ENCODE data around the gene ARPIN. TPM values are rescaled to one million over a fixed set of nuclear protein-coding genes. Genes with fewer than 3 reads are reported as not detected.
"Not testable (repeated sequence)": the region's sequence is repeated elsewhere in the genome, so short reads cannot be mapped to it uniquely, and the experiment has no call there.

ARPIN gene
- total RNA-seq, 1 experiment from 2014 or later, result 8.2 TPM

DNA sequence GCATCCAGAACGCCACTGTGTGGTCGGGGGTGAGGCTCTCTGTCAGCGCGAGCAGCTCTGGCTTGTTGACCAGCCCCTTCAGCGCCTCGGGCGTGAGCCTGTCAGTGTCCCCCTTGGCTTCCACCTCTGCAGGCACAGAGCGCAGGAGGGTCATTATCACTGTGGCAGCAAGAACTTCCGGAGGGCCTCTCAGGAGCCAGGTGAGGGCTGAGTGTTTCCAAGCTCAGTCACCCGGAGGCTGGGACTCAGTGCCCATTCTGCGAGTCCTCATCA is 9.0 kb downstream of the ARPIN start:
- no peaks in the 10 kb centered on the region for H3K9me3 ChIP-seq (replicated peaks)
- no peak for DNase-seq (ENCODE audit: low read depth in 1 of 2, low spot score in 2 of 2)
- peaks cover 21% of the 10 kb centered on the region for H3K36me3 ChIP-seq
- no peak overlapping the region for H3K27ac ChIP-seq
- no peaks in the 10 kb centered on the region for H3K27me3 ChIP-seq (replicated peaks)
- no peaks in the 10 kb centered on the region for H3K4me1 ChIP-seq (replicated peaks)
- no peak overlapping the region for H3K4me3 ChIP-seq

DNA sequence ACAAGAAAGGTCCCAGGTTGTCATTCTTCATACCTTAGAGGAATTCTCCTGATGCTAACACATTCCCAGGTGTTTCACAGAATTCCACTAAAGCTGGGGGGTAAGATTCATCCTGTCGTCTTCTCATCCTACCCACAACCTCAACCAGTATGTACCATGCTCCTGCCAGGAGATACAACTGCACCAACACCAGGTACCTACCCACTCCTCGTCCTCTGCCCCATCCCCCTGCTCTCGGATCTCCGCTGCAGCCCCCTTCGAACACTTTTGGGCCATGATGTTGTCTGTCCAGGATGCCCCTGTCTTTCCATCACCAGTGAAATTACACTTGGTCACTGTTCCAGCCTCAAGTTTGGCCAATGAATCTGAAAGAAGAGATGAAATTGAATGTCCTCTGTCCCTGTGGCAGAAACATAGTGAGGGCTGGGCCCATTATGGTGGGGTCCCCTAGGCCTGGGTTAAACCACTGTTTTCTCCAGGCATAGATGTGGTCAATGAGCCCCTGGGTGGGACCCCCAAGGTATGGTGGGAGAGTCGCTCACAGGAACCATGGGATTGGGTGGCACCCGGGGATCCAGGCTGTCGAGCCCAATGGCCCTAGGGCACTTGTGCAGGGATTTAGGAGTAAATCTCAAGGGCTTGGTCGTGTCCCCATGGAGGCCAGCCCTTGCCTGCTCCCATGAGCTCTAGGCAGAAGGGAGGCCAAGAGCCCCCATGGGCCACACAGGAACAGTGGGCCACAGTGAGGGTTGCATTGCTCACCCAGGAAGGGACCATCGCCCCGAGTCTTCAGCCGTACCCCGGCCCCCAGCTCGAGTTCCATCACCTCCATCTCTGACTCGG is 9.5 kb downstream of the ARPIN start:
- H3K4me3 ChIP-seq, result no peak overlapping the region
- DNase-seq (ENCODE audit: low read depth in 1 of 2, low spot score in 2 of 2), result peak in 1 of 2 experiments; percentile 28
- H3K27ac ChIP-seq, result no peak overlapping the region
- peaks cover 21% of the 10 kb centered on the region for H3K36me3 ChIP-seq
- no peaks in the 10 kb centered on the region for H3K9me3 ChIP-seq (replicated peaks)
- H3K4me1 ChIP-seq (replicated peaks), result no peaks in the 10 kb centered on the region
- no peaks in the 10 kb centered on the region for H3K27me3 ChIP-seq (replicated peaks)

DNA sequence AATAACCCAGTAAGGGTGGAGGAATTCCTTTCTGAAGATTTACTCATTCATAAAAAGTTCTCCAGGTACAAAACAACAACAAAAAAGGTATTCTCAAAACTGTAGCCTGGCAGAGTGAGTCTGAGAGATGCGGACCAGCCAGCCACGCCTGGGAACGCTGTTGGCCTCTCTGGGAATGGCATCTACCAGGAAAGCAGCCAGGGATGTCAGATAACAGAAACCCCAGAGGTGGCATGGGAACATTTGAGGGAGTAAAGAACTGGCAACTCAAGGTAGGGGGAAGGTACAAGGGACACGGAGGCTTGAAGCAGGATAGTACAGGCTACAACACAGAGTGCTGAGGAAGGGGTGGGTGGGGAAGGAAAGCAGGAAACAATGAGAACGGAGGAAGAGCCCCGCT is 11.9 kb downstream of the ARPIN start:
- Histone ChIP-seq H3K27ac (no peak overlapping the region), H3K4me3 (no peak overlapping the region), H3K9me3 (replicated peaks) (no peaks in the 10 kb centered on the region), H3K4me1 (replicated peaks) (no peaks in the 10 kb centered on the region), H3K27me3 (replicated peaks) (no peaks in the 10 kb centered on the region), H3K36me3 (peaks cover 21% of the 10 kb centered on the region)
- DNase-seq (ENCODE audit: low read depth in 1 of 2, low spot score in 2 of 2), result no peak

DNA sequence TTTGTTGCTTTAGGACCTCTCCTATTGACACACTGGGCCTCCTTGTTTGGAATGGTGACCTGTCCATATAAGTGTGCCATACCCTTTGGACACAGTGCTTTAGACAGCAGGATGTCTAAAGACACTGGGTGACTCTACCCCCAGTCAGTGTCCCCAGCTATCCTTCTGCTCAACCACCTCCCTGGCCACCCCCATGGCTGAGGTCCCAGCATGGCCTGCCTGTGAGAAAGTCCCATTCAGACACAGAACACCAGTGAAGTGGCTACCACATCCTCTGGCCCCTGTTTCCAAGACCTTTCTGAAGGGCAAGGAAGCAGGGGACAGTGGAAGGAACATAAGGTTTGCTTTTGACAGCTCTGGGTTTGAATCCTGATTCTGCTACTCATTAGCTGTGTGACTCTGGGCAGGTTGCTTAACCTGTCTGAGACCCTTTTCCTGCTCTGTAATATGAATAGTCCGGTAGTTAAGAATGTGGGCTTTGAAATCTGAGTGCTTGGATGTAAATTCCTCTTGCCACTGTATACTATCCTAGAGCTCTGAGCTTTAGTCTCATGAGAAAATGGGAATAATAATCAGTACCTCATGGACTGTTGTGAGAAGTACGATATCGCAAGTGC is 12.7 kb downstream of the ARPIN start:
- H3K36me3 ChIP-seq, result peaks cover 21% of the 10 kb centered on the region
- no peak overlapping the region for H3K4me3 ChIP-seq
- no peak for DNase-seq (ENCODE audit: low read depth in 1 of 2, low spot score in 2 of 2)

DNA sequence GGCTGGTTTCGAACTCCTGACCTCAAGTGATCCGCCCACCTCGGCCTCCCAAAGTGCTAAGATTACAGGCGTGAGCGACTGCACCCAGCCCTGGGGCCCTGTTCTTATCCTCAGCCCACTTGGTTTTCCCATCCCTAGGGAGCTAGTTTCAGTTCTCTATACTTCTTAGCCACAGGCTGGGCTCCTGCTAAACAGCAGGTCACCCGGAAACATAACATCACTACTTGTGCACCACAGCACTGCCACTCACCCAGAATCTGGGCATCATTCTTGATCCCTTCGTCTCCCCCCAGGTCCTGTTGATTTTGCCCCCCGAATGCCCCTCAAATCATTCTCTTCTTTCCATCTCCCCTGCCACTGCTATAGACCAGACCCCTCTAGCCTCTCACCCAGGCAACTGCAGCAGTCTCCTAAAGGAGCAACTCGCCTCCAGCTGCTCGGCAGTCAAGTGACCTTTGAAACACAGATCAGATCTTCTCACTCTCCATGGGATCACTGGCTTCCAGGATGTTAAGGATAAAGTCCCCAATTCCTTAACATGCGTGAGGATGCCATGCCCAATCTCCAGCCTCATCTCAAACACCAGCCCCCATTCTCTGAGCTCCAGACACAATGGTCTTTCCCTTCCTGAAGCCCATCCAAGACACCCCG is 13.3 kb downstream of the ARPIN start:
- DNase-seq (ENCODE audit: low read depth in 1 of 2, low spot score in 2 of 2), result no peak
- H3K27me3 ChIP-seq (replicated peaks), result no peaks in the 10 kb centered on the region
- no peak overlapping the region for H3K4me3 ChIP-seq
- H3K9me3 ChIP-seq (replicated peaks), result no peaks in the 10 kb centered on the region
- no peak overlapping the region for H3K27ac ChIP-seq
- no peaks in the 10 kb centered on the region for H3K4me1 ChIP-seq (replicated peaks)
- peaks cover 20% of the 10 kb centered on the region for H3K36me3 ChIP-seq

More for the DNA sequence above, 12.7 kb downstream of the ARPIN start:
- Histone ChIP-seq H3K27me3 (replicated peaks) (no peaks in the 10 kb centered on the region), H3K9me3 (replicated peaks) (no peaks in the 10 kb centered on the region), H3K27ac (no peak overlapping the region), H3K4me1 (replicated peaks) (no peaks in the 10 kb centered on the region)

DNA sequence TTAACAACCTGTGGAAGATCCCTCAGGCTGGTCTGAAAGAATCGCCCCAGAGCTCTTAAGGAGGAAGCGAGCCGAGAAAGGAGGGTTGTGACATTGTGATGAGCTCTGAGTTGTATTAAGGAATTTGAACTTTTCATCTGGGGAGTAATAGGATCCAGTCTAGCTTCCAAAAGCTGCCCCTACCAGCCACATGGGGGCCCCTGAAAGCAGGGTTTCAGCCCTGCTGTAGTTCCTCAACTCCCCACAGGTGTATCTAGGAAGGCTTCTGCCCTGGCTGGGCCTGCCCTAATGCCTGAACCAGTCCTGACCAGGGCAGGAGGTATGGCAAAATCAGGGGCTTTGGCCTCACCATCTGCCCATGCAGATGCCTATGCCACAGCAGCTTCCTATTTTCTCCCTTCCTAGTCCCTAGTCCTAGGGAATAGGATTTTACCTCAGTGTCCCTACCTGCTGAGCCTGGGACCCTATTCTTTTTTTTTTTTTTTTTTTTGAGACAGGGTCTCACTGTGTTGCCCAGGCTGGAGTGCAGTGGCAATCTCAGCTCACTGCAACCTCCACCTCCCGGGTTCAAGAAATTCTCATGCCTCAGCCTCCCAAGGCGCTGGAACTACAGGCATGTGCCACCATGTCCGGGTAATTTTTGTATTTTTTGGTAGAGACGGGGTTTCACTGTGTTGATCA is 14.0 kb downstream of the ARPIN start:
- Histone ChIP-seq H3K36me3 (peaks cover 17% of the 10 kb centered on the region), H3K27me3 (replicated peaks) (no peaks in the 10 kb centered on the region), H3K9me3 (replicated peaks) (no peaks in the 10 kb centered on the region), H3K27ac (no peak overlapping the region), H3K4me1 (replicated peaks) (no peaks in the 10 kb centered on the region), H3K4me3 (no peak overlapping the region)
- no peak for DNase-seq (ENCODE audit: low read depth in 1 of 2, low spot score in 2 of 2)

DNA sequence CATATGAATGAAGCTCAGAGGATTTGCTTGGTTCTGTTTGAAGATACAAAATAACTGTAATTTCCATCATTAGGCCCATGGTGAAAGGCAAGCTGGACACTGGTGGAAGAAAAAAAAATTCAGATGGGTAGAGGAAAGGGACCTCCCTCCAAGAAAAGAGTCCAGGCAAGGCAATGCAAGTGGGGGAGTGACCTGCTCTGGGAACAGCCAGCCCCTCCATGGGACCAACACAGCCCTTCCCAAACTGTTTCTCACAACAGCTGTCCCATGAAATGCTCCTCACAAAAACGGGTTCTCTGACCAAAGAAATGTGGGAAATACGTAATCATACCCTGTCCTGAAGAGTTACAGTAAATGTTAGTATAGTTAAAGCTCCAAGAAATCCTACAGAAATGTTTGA is 14.6 kb downstream of the ARPIN start:
- Histone ChIP-seq H3K36me3 (peaks cover 14% of the 10 kb centered on the region), H3K27ac (no peak overlapping the region), H3K9me3 (replicated peaks) (no peaks in the 10 kb centered on the region), H3K27me3 (replicated peaks) (no peaks in the 10 kb centered on the region), H3K4me1 (replicated peaks) (no peaks in the 10 kb centered on the region), H3K4me3 (no peak overlapping the region)
- DNase-seq (ENCODE audit: low read depth in 1 of 2, low spot score in 2 of 2), result no peak

DNA sequence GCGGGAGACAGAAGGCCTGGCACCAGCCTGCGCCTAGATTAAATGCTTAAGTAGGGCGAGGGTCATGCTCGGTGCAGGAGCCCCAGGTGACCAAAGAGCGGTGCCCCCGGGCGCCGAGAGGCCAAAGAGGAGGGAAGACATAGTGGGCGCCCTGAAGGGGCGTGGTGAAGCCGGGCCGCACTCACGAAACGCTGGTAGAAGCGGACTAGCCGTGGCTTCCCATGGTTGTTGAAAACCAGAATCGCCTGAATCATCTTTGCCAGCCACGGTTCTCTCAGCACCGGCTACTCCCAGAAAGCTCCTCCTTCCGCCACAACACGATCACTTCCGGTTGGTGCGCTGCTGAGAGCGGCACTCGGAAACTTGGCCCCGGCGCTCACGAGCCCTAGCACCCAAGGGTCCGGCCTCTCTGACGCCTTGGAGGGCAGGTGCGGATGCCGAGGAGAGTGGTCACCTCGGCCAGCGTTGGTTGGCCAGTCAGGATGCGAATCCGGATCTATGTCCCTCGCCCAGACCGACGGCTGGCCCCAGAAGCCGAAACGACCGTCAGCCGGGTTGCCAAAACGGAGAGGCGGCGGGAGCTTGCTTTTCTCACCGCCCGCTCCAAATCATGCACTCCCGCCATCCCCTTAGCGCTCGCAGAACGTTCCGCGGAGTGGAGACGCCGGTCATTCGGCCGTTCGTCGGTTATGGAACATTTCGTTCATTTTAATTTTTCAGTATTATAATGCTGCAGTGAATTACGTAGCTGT is 18.9 kb downstream of the ARPIN start, which contains the start of gene AP3S2:
TSS of gene AP3S2 (minus strand) at position 299 of the 752 bp plus-strand sequence. CDS start at position 254, 45 bp downstream.
- DNase-seq (ENCODE audit: low read depth in 1 of 2, low spot score in 2 of 2), result peak; percentile 93 to 96
- H3K27ac ChIP-seq, result peak within 1 kb of the TSS; percentile 59
- no peaks in the 10 kb centered on the region for H3K9me3 ChIP-seq (replicated peaks)
- no peaks in the 10 kb centered on the region for H3K4me1 ChIP-seq (replicated peaks)
- H3K27me3 ChIP-seq (replicated peaks), result no peaks in the 10 kb centered on the region
- peaks cover 5% of the 10 kb centered on the region for H3K36me3 ChIP-seq
- peak within 1 kb of the TSS; percentile 69 for H3K4me3 ChIP-seq

DNA sequence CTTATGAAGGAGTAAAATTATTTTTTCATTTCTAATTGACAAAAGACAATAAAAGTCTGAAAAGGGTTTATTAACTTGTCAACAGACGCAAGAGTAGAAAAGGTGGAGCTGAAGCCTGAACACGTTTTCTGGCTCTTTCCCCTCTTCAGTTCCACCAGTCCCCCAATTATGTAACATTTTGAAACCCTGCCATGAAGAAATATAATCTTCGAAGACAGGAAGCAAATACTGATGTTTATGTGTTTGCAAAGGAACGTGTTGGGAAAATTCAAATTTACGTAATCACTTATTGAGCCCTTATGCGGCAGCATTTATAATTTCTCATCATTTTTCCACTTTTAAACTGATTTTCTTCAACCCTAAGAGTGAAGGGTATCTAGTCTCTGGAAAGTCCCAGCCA is 19.7 kb downstream of the ARPIN start:
- H3K27ac ChIP-seq, result peak overlapping the region; percentile 59
- no peaks in the 10 kb centered on the region for H3K9me3 ChIP-seq (replicated peaks)
- H3K27me3 ChIP-seq (replicated peaks), result no peaks in the 10 kb centered on the region
- H3K4me3 ChIP-seq, result peak overlapping the region; percentile 69
- H3K4me1 ChIP-seq (replicated peaks), result no peaks in the 10 kb centered on the region
- peaks cover 13% of the 10 kb centered on the region for H3K36me3 ChIP-seq
- no peak for DNase-seq (ENCODE audit: low read depth in 1 of 2, low spot score in 2 of 2)

DNA sequence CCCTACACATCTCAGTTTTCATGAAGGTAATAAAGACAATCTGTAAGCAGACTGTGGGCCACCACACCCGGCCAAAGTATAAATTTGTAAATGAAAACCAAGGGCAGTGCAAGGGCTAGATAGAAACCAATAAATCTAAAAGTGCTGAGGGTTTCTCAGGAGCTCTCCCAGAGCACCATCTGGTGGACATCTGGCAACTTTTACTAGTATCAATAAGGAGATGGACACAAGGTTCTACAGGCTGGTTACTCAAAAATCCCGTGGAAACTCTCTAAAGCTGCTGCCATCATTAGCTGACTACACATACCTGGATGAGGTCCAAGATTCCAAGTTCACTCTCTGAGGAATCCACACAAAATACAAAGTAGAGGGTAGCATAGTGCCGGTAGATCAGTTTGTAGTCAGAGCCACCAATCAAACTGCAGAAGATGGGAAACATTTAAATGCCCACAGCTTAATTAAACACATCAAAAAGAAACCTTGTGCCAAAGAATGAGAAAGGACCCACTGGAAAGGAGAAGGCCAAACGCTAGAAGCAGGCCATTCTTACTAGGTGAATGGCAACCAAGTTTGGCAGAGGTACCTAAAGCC is 24.4 kb downstream of the ARPIN start:
- H3K4me1 ChIP-seq (replicated peaks), result no peaks in the 10 kb centered on the region
- no peaks in the 10 kb centered on the region for H3K9me3 ChIP-seq (replicated peaks)
- H3K4me3 ChIP-seq, result no peak overlapping the region
- H3K27me3 ChIP-seq (replicated peaks), result no peaks in the 10 kb centered on the region
- H3K36me3 ChIP-seq, result peaks cover 43% of the 10 kb centered on the region
- no peak overlapping the region for H3K27ac ChIP-seq
- DNase-seq (ENCODE audit: low read depth in 1 of 2, low spot score in 2 of 2), result peak in 1 of 2 experiments; percentile 9

DNA sequence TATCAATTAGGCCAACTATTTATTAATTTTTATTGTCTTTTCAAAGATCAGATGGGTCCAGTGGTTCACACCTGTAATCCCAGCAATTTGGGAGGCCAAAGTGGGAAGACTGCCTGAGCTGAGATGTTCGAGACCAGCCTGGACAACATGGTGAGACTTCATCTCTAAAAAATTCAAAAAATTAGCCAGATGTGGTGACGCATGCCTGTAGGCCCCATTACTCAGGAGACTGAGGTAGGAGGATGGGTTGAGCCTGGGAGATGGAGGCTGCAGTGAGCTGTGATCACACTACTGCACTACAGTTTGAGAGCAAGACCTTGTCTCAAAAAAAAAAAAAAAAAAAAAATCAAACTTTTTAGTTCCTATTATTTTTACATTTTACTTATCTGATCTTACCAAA is 27.1 kb downstream of the ARPIN start:
- Histone ChIP-seq H3K9me3 (replicated peaks) (no peaks in the 10 kb centered on the region), H3K4me1 (replicated peaks) (no peaks in the 10 kb centered on the region), H3K4me3 (no peak overlapping the region), H3K27me3 (replicated peaks) (no peaks in the 10 kb centered on the region), H3K36me3 (peaks cover 47% of the 10 kb centered on the region), H3K27ac (no peak overlapping the region)
- DNase-seq (ENCODE audit: low read depth in 1 of 2, low spot score in 2 of 2), result no peak

DNA sequence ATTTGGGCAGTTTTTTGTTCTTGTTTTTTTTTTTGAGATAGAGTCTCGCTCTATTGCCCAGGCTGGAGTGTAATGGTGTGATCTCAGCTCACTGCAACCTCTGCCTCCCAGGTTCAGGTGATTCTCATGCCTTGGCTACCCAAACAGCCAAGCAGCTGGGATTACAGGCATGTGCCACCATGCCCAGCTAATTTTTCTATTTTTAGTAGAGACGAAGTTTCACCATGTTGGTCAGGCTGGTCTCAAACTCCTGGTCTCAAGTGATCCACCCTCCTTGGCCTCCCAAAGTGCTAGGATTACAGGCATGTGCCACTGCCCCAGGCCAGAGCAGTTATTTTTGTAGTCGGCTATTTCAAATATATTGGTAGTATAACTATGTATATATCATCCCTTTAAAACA is 27.6 kb downstream of the ARPIN start:
- H3K36me3 ChIP-seq, result peaks cover 47% of the 10 kb centered on the region
- H3K4me3 ChIP-seq; H3K4me1 ChIP-seq (replicated peaks); H3K9me3 ChIP-seq (replicated peaks); H3K27ac ChIP-seq; H3K27me3 ChIP-seq (replicated peaks); DNase-seq (ENCODE audit: low read depth in 1 of 2, low spot score in 2 of 2): not testable (repeated sequence)

DNA sequence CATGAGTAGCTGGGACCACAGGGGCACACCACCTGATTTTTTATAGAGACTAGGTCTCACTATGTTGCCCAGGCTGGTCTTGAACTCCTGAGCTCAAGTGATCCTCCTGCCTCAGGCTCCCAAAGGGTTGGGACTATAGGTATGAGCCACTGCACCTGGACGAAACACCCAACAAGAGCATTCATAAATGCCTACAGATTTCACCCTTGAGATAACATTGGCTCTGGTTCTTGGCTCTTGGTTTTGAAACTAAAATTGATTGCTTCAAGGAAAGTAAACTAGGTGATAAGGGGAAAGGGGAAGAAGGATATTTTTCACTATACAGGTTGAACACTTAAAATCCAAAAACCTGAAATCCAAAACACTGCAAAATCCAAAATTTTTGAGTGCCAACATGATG is 29.2 kb downstream of the ARPIN start:
- Histone ChIP-seq H3K36me3 (peaks cover 42% of the 10 kb centered on the region), H3K27ac (no peak overlapping the region)

More for the DNA sequence above, 29.2 kb downstream of the ARPIN start:
- H3K9me3 ChIP-seq (replicated peaks), result no peaks in the 10 kb centered on the region
- H3K4me3 ChIP-seq, result no peak overlapping the region
- no peak for DNase-seq (ENCODE audit: low read depth in 1 of 2, low spot score in 2 of 2)
- H3K4me1 ChIP-seq (replicated peaks), result no peaks in the 10 kb centered on the region
- H3K27me3 ChIP-seq (replicated peaks), result no peaks in the 10 kb centered on the region
